HG02588 (cell line): ENCODE results near the gene PPP1R12B.
"Not testable (repeated sequence)": the region's sequence is repeated elsewhere in the genome, so short reads cannot be mapped to it uniquely, and the experiment has no call there.

ENCODE experiments used
- ATAC-seq: cut with Tn5 transposase; IDR thresholded peaks from one replicate; pipeline ENCODE4 v1.9.1; 2021; ENCODE audit warnings: mild to moderate bottlenecking, moderate library complexity; ENCODE audit not compliant: unreplicated experiment

The PPP1R12B gene

DNA sequence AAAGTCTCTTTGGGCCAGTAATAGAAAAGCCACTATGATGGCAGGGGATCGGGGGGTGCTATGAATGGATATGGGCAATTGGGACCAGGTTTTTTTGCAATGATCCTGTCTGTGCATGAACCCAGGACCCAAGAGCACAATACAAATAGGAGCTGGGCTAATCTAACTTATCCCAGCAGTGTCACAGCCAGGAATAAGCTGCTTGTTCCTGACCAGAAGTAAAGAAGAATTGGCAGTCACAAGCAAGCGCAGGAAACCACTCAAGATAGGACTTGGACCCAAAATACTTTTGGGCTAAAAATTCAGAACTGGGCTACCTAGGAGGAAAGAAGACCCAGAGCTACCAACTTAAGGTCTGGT is 172.3 kb downstream of the PPP1R12B start:
- not testable (repeated sequence) for ATAC-seq

- ATAC-seq = not testable (repeated sequence)
These were observed 173.0 kb downstream of the PPP1R12B start for GRCh38 chr1:202521484-202521883.

- no peak for ATAC-seq
These were observed 173.4 kb downstream of the PPP1R12B start for GRCh38 chr1:202521886-202522285.

DNA sequence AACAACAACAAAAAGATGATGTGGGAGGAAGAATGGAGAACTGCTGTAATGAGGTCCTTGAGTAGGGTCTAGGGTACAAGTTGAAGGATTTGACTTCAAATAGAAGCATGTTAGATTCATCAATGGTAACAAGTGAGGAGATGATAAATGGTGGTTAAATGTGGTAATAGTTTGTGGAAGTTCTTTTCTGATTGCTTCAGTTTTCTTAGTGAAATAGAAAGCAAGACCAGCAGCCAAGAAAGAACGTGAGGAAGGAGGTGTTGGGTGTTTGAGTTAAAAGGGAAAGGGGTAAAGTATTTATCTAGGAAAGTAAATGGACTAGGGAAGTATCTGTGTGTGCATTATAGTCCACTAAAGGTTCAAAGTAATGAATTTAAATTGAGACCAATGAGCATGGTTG is 177.6 kb downstream of the PPP1R12B start:
- not testable (repeated sequence) for ATAC-seq

DNA sequence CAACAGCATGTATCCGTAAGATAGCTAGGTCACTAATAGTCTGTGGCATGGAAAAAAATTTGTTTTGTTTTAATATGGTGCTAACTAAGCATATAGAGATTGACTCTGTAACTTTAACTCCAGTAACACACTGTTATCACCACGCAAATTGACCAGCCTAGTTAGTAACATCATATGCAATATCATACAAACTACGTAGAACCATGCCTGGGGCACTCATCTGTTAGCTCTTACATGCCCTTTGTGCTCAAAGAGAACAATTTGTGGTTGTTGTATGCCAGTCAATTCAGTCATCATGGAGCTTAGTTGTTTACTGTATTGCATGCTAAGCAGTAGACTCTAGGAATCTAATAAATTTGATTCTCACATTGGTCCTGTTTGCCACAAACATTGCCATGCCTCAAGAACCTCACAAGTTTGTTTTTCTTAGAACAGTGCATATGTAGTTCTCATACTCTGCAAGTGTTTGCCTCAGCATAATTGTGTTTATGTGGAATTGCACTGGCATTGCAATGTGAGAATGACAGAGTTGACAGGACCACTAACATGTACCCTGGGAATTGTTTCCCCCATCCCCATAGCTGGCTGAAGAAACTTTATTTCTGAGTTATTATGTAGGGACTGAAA is 179.7 kb downstream of the PPP1R12B start:
- ATAC-seq = not testable (repeated sequence)

DNA sequence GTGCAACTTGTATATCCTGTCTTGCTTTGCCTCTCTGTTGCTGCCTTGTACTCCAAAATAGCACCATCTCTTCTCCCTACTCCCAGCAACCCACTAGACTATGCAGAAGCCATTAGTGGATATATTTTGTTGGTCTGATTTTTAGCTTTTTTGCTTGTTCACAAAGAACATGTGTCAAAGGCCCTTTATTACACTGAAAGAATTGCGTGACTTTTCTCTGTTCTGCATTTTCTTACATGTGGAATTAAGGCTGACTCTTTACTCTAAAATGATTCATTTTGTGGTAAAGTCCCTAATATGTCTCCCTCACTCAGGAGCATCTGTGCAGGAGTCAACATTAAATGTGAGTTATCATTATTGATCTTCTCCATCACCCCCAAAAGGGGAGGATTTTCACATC is 182.2 kb downstream of the PPP1R12B start:
- not testable (repeated sequence) for ATAC-seq

- ATAC-seq = no peak
These were observed 182.9 kb downstream of the PPP1R12B start for GRCh38 chr1:202531472-202531811.

DNA sequence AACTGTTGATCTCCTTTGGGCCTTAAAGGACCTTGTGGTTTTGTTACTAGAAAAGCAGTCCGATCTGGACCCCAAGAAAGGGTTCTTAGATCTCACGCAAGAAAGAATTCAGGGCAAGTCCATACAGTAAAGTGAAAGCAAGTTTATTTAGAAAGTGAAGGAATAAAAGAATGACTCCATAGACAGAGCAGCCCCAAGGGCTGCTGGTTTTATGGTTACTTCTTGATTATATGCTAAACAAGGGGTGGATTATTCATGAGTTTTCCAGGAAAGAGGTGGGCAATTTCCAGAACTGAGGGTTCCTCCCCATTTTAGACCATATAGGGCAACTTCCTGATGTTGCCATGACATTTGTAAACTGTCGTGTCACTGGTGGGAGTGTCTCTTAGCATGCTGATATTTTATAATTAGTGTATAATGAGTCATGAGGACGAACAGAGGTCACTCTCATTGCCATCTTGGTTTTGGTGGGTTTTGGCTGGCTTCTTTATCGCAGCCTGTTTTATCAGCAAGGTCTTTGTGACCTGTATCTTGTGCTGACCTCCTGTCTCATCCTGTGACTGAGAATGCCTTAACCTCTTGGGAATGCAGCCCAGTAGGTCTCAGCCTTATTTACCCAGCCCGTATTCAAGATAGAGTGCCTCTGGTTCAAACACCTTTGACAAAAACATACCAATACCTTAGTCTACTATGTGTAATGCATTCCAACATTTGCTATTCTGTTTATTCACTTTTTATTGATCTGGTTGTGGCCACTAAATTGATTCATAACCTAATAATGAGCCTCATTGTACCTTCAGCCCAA is 183.5 kb downstream of the PPP1R12B start:
- ATAC-seq = not testable (repeated sequence)

- ATAC-seq = not testable (repeated sequence)
These were observed 190.7 kb downstream of the PPP1R12B start for GRCh38 chr1:202539166-202539574.

DNA sequence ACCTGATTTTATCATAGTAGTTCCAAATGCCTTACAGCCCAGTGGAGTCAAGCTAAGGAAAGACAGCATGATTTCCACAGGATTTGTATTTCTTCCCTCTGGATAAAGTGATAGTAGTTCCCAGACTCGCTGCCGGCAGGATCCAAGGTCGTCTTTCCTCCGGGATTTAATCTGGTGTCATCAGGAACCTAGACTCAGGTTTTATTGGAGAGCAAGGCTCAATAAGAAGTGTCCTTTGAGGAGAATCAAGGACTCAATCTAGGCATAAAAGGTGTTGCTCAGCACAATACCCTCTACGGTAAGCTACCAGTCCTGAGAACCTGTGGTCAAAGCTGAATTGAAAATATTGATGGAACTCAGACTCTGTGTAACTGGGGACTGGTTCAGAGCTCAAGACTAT is 191.1 kb downstream of the PPP1R12B start:
- ATAC-seq = not testable (repeated sequence)

DNA sequence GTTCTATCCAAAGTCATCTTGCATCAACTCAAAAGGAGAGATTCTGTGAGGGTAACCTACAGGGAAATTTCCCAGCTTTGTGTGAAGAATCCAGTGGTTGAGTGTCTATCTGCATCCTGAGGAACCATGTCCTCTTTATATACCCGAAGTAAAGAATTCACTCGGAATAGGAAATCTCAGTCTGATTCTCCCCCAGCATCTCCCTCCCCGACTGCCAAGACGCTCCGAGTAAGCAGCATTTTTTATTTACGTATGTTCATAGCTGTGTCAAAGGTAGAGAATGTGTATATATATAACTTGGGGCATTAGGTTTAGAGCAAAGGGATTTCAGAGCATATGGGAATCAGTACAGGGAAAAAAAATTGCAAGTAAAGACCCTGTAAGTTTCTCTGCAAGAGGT is 191.5 kb downstream of the PPP1R12B start:
- no peak for ATAC-seq

DNA sequence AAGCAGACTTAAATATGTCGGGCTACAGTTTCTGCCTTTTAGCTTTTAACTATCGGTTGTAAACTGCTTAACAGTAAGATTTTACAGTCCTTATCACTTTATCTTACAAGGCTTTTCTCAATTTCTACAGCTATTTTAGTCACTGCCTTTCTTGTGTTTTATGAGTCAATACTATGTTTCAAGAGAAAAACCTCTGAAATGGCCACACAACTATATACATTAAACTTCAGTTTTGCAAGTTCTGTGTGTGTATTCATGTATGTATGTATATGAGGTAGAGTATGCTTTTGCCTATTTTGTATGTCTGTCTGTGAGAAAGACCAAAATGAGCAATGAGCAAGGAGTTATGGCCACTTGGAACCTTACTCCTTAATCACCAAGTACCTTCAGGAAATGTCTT is 191.9 kb downstream of the PPP1R12B start:
- ATAC-seq = no peak

- not testable (repeated sequence) for ATAC-seq
These were observed 192.4 kb downstream of the PPP1R12B start for GRCh38 chr1:202540858-202541257.

DNA sequence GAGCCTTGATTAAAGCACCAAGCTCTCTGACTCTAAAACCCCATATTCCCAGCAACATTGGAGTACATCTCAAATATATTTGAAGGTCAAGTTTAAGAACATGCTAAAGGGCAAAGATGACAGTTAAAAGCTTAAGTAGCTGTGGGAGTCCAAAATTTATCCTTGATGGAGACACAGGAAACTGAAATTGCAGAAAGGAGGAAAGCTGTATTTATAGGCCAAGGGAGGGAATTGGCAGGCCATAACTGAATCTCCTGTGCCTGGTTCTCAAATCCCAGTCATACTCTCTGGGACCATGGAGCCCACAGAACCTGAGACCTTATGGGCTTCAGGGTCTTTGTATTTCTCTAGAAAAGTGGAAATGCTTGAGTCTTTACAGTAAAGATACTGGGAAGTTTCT is 193.9 kb downstream of the PPP1R12B start:
- ATAC-seq = not testable (repeated sequence)

GRCh38 chr1:202543537-202543936 is 195.0 kb downstream of the PPP1R12B start:
- ATAC-seq = not testable (repeated sequence)

- not testable (repeated sequence) for ATAC-seq
These were observed 196.4 kb downstream of the PPP1R12B start for GRCh38 chr1:202544766-202545449.

DNA sequence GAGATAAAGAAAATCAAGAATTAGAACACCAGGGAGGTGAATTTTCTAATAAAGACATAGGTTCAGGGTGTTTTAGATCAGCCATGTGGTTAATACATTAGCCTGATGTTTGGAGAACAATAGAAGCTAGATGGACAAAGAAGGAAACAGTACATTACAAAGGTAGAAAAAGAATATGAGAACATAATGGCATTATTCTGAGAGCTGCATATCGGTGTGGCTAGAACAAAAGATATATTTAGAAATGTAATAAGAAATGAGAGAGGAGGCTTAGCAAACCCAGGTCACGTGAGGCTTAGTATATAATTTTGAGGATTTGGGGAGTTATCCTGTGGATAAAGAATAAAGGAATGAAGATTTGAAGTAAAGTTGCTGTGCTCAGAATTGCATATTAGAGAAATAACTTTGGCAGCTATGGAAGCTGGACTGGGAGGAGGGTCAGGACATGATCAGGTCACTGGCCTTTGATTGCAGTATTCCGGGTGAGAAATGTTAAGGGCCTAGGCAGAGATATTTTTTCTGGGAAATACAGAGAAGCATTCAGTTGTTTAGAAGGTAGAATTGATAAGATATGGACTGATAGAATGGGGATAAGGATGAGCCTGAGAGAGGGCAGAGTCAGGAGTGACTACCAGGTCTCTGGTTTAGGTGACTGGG is 197.3 kb downstream of the PPP1R12B start:
- not testable (repeated sequence) for ATAC-seq

DNA sequence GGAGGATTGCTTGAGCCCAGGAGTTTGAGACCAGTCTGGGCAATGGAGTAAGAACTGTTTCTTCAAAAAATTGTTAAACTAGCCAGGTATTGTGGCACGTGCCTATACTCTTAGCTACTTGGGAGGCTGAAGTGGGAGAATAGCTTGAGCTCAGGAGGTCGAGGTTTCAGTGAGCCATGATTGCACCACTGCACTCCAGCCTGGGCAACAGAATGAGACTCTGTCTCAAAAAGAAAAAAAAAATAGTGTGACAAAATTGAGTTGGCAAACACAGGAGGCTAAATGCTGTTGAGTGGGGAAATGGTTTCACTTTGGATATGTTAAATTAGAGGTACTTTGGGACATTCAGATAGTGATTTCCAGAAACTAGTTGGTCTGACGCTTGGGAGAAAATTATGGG is 197.9 kb downstream of the PPP1R12B start:
- peak; percentile 30 for ATAC-seq

DNA sequence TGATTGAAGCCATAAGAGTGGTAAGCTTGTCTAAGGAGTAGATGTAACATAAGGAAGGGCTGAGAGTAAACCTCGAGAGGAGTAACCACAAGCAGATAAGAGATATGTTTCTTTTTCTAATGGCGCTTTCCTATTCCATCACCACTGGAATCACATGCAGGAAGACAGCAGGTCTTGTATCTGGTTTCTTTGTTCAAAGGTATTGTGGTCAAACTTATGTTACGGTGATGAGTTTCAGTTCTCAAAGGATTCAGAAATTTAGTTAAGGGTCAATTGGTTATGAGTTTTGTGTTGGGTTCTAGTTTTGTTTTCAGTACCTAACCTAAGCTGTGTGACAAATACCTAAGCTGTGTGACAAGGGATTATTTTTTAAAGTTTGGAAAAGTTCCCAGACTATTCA is 198.3 kb downstream of the PPP1R12B start:
- peak; percentile 87 for ATAC-seq

DNA sequence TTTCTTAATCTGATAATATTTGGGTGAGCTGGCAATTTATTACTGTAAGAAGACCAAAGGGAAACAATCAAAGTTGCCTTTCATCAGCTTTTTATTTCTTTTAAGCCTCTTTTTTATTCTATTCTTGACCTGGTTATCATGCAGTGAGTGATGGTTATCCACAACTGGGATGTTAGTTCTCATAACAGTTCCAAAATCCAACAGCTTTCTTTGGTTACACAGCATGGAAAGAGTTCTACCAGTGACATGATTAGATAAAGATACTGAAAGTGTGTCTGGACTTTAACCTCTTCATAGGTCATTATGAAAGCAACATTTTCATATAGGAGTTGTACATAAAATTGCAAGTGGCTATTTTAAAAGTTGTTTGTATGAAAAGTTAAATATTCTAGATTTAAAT is 198.7 kb downstream of the PPP1R12B start:
- peak; percentile 64 for ATAC-seq

DNA sequence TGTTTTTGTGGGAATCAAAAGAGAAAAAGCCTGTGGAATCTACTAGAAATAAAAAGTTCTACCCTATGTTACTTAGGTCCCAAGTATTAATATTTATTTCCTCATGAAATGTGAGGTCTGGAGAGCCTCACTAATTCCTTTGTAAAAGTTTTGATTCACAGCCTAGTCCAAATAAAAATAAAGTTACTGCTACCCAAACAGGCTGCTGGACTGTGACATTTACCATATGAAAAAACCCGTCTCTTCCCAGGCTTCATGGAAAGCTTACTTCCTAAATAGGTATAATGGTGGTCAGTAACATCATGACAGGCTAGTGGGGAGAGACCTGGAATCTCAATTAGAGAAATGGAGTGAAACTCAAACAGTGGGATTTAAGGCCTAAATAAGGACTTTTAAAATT is 201.6 kb downstream of the PPP1R12B start:
- not testable (repeated sequence) for ATAC-seq
